Cardiac muscle cell (in vitro differentiated cells and primary cell): ENCODE results near the gene MAP3K5. TPM values are rescaled to one million over a fixed set of nuclear protein-coding genes. Genes with fewer than 3 reads are reported as not detected.
A peak's percentile ranks its signal among the peaks of the same experiment; 100 is the strongest.

Experiments
- DNase-seq, 2 donors: peaks; one replicate each; pipeline versions ENCODE4 v3.0.0 to v3.0.0-alpha.2; 2010 to 2017; ENCODE audit warnings: low read depth in 1 of 2, low spot score in 1 of 2
- H3K27ac ChIP-seq: fragments of 200-600 bp; sonication (generic); 2 replicates; pipeline ENCODE4 v1.5.1; 2016
- H3K27me3 ChIP-seq: fragments of 200-600 bp; sonication (generic); 2 replicates; pipeline ENCODE4 v1.6.0; 2016; ENCODE audit warnings: control low read depth
- H3K36me3 ChIP-seq: fragments of 200-600 bp; sonication (generic); 2 replicates; pipeline ENCODE4 v1.5.1; 2016; ENCODE audit warnings: control low read depth
- H3K4me1 ChIP-seq: fragments of 200-600 bp; sonication (generic); 2 replicates; pipeline ENCODE4 v1.8.1; 2017; ENCODE audit warnings: low read depth, mild to moderate bottlenecking, mixed run types
- H3K4me3 ChIP-seq: fragments of 200-600 bp; sonication (generic); 2 replicates; pipeline ENCODE4 v1.5.1; 2016; ENCODE audit warnings: mild to moderate bottlenecking
- H3K9me3 ChIP-seq: fragments of 200-600 bp; sonication (generic); 2 replicates; pipeline ENCODE4 v1.5.1; 2017; ENCODE audit warnings: low read depth, mild to moderate bottlenecking, control low read depth
- polyA plus RNA-seq: library from polyadenylated mRNA; unstranded; fragments of >200 nt; fragmentation: Nextera tagmentation; extraction: Ambion mirVana; gene quantifications from 2 replicates; pipeline ENCODE4 v1.2.1, GENCODE V29; 2016
- total RNA-seq: library from RNA; depleted of rRNA; stranded (reverse); fragments of >200 nt; gene quantifications from 2 replicates; pipeline ENCODE4 v1.2.3, GENCODE V29; 2016
- TF ChIP-seq, protein P1 (sequence below): IDR thresholded peaks from 2 replicates; pipeline ENCODE4 v1.5.1; 2012; ENCODE audit warnings: low read depth, mild to moderate bottlenecking, low read length

MAP3K5 gene
- total and polyA plus RNA-seq, 2 experiments from 2014 or later, result 2.8 to 3.0 TPM

DNA sequence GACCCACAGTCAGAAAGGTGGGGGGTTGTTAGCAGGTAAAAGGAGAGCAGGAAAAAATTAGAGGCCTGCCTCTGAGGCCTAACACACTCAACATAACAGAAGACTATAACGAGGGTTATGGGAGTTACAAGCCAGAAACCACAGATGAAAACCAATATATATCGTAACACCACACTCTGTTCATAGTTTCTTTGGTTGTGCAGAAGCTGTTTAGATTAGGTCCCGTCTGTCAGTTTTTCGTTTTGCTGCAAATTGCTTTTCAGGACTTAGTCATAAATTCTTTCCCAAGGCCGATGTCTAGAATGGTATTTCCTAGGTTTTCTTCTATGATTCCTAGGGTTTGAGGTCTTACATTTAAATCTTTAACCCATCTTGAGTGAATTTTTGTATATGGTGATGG is 3.7 kb upstream of the MAP3K5 start:
- DNase-seq, result no peak
- H3K36me3 ChIP-seq, result no peaks in the 10 kb centered on the region
- no peak overlapping the region for H3K4me3 ChIP-seq
- TF ChIP-seq, protein P1, sequence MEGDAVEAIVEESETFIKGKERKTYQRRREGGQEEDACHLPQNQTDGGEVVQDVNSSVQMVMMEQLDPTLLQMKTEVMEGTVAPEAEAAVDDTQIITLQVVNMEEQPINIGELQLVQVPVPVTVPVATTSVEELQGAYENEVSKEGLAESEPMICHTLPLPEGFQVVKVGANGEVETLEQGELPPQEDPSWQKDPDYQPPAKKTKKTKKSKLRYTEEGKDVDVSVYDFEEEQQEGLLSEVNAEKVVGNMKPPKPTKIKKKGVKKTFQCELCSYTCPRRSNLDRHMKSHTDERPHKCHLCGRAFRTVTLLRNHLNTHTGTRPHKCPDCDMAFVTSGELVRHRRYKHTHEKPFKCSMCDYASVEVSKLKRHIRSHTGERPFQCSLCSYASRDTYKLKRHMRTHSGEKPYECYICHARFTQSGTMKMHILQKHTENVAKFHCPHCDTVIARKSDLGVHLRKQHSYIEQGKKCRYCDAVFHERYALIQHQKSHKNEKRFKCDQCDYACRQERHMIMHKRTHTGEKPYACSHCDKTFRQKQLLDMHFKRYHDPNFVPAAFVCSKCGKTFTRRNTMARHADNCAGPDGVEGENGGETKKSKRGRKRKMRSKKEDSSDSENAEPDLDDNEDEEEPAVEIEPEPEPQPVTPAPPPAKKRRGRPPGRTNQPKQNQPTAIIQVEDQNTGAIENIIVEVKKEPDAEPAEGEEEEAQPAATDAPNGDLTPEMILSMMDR, result no peak
- H3K4me1 ChIP-seq, result no peaks in the 10 kb centered on the region
- no peak overlapping the region for H3K27ac ChIP-seq
- H3K9me3 ChIP-seq, result no peaks in the 10 kb centered on the region
- peaks cover 11% of the 10 kb centered on the region for H3K27me3 ChIP-seq

DNA sequence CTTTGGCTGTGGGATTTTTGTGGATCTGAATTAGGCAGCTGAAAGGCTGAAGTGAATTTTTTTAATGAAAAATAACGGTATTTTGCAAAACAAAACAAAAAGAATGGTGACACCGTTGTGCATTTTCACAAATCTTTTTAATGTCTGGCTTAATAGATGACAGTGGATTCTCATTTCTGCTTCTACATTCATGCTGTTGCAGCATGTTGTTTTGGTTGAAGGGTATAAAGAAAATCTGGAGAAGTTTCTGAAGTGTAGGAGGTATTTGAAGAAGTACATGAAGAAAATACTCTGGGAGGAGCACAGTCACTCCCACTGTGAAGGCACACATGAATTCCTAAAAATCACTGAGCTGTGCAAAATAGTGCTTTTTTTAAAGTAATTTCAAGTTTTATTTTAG is 3.1 kb upstream of the MAP3K5 start:
- peaks cover 17% of the 10 kb centered on the region for H3K27me3 ChIP-seq
- no peaks in the 10 kb centered on the region for H3K36me3 ChIP-seq
- no peak overlapping the region for H3K4me3 ChIP-seq
- TF ChIP-seq, protein P1, result no peak
- no peak for DNase-seq
- H3K4me1 ChIP-seq, result no peaks in the 10 kb centered on the region
- no peak overlapping the region for H3K27ac ChIP-seq
- no peaks in the 10 kb centered on the region for H3K9me3 ChIP-seq

DNA sequence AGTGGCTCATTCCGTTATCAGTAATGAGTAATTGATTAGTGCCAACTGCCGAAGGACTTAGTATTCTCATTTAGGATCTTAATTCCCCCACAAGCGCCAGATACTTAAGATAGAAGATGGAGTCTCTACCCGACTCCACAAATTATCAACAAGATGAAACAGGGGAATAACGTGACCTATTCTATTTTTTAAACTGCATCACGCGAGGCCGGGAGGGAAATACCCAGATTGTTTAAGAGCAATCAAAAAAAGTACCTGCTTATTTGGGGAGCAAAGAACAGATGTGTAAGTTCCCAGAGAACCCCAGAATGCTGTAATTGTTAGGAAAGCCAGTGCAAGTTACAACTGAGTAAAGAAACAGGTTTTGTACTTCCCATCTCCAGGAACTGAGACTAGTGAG is 1.1 kb upstream of the MAP3K5 start:
- peaks cover 23% of the 10 kb centered on the region for H3K27me3 ChIP-seq
- no peak for DNase-seq
- TF ChIP-seq, protein P1, result no peak

DNA sequence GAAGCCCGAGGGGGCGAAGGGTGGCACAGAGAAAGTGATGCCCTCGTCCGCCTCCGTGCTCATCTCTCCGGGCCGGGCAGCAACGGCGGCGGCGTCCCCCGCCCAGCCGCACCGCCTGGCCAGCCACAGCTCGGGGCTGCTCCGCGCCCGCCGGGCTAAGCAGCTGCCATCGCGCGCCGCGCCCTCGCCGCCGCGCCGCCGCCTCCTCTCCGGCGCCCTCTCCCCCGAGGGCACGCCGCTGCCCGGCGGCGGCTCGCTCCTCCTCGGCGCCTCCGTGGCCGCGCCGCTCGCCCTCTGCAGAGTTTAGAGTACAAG is 225 bp downstream of the MAP3K5 start:
- no peaks in the 10 kb centered on the region for H3K9me3 ChIP-seq
- H3K4me1 ChIP-seq, result no peaks in the 10 kb centered on the region
- TF ChIP-seq, protein P1, result no peak
- H3K4me3 ChIP-seq, result peak overlapping the region; percentile 60
- no peaks in the 10 kb centered on the region for H3K36me3 ChIP-seq
- DNase-seq, result no peak
- H3K27ac ChIP-seq, result no peak overlapping the region
- peaks cover 28% of the 10 kb centered on the region for H3K27me3 ChIP-seq

More for the DNA sequence above, 1.1 kb upstream of the MAP3K5 start:
- Histone ChIP-seq H3K4me1 (no peaks in the 10 kb centered on the region), H3K27ac (no peak overlapping the region), H3K36me3 (no peaks in the 10 kb centered on the region), H3K9me3 (no peaks in the 10 kb centered on the region), H3K4me3 (peak overlapping the region; percentile 60)

DNA sequence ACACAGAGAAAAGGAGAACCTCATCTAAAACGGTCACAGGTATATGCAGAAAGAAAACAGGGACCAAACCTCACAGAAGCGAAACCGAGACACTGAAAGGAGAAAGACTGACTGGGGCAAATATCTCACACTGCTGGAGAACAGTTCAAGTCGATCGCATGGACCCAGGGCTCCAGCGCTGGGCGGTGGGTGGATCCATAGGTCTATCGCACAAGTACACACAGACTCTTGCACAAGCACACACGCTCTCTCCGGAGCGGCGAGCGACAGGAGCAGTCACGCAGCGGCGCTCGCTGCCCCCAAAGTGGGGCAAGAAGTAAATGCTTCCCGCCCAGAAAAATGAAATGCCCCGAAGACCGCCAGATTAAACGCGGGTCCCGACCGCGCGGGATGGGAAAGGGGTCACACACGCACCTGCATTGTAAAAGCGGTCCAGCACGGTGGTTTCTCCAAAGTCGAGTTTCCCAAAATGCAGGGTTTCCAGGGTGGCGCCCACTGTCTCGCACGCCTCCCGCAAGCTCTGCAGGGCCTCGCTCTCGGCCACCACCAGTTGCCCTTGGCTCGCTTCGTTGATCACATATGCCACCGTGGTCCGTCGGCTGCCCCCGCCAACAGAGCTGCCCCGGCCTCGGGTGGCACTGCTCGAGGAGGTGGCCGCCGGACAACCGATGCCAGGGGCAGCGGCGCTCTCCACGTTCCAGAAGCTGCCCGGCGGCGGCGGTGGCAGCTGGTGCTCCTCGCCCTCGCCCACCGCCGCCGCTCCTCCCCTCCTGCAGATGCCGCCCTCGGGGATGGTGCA is 782 bp downstream of the MAP3K5 start:
- peaks cover 28% of the 10 kb centered on the region for H3K27me3 ChIP-seq
- H3K4me1 ChIP-seq, result no peaks in the 10 kb centered on the region
- no peak overlapping the region for H3K27ac ChIP-seq
- no peaks in the 10 kb centered on the region for H3K9me3 ChIP-seq
- DNase-seq, result peak; percentile 48 to 75
- peak overlapping the region; percentile 60 for H3K4me3 ChIP-seq
- TF ChIP-seq, protein P1, result no peak
- H3K36me3 ChIP-seq, result no peaks in the 10 kb centered on the region
